ENCODE results near the gene YBX3.

The YBX3 gene

GRCh38 chr12:10668526-10668925 is 54.6 kb downstream of the YBX3 start:
- peak in 1 of 2 experiments; percentile 3 for DNase-seq

- no peak for DNase-seq
Measured at GRCh38 chr12:10667581-10667980, 55.5 kb downstream of the YBX3 start.

- no peak for DNase-seq
Measured at GRCh38 chr12:10664499-10664898, 58.6 kb downstream of the YBX3 start.

- no peak for DNase-seq
Measured at GRCh38 chr12:10663869-10664268, 59.3 kb downstream of the YBX3 start.

- DNase-seq = no peak
Measured at GRCh38 chr12:10661338-10661737, 61.8 kb downstream of the YBX3 start.

GRCh38 chr12:10654003-10654402 is 69.1 kb downstream of the YBX3 start:
- DNase-seq = no peak

- no peak for DNase-seq
Measured at GRCh38 chr12:10652192-10652591, 70.9 kb downstream of the YBX3 start.

All from NCI-H2081 (cell line).